ENCODE measurements around the gene NFASC.

NFASC gene

DNA sequence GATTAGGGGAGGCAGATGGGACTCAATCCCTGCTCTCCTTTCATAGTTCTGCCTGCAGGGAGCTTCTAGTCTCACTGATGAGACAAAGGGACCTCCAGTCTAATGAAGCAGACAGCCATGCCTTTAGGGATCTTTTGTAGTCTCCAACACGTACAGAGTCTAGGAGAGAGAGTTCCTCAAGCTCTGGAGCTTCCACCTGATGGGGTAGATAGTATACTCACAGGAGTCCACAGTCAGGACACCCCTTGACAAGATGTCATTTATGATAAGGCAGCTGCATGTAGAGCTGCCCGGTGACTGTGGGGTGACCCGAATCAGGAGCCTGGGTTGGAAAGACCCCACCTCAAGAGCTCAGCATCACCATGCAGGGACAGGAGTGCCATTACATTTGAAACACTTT, 117.0 kb downstream of the NFASC start:
- no peak for FAIRE-seq

DNA sequence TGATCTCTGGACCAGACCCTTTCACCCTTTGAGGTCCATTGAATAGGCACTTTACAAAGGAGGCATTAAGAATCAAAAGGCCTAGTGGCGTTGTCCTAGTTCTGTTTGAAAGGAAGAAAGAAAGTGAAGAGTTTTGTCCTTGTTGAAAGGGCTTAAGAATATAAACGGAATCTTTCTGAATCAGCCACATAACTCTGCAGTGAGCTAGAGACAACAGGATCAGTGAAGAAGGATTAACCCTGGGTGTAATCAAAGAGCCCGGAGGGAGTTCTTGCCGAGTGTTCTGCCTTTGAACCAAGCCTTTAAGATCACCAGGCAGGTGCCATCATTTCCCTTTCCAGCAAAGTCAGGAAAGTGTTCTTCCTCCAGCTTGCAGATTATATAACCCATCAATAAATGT, 117.5 kb downstream of the NFASC start:
- no peak for FAIRE-seq

DNA sequence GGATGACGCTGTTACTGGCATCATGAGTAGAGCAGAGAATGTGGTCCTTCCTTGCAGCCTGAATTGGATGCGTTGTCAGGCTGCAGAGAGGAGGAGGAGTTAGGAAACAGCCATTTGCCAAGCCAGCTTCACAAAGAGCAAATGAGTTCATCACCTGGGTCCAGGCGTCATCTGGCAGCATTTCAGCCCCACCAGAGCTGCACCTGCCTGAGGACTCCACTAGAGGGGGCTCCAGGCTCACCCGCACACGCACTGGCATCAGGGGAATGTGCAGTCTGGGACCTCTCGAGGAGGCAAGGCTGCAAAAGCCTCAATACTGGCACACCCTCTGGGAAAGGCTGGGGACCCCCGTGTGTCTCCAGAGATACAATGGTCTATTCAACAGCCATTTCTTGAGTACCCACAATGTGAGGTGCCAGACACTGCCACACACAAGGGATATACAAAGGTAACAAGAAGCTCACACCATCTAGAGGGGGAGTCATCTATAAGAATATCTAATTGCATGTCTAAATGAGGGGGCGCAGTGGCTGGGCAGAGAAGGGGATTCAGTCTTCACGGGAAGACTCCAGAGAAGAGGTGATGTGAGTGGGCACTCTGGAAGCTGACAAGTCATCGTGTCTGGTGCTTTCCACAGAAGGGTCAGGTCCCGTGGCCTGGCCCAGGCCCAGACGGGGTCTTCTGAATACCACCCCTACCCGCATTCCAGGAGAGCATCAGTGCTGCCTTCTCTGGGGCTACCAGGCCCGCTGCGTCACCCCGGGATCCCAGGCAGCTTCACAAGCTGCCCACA, 118.8 kb downstream of the NFASC start:
- no peak for FAIRE-seq

DNA sequence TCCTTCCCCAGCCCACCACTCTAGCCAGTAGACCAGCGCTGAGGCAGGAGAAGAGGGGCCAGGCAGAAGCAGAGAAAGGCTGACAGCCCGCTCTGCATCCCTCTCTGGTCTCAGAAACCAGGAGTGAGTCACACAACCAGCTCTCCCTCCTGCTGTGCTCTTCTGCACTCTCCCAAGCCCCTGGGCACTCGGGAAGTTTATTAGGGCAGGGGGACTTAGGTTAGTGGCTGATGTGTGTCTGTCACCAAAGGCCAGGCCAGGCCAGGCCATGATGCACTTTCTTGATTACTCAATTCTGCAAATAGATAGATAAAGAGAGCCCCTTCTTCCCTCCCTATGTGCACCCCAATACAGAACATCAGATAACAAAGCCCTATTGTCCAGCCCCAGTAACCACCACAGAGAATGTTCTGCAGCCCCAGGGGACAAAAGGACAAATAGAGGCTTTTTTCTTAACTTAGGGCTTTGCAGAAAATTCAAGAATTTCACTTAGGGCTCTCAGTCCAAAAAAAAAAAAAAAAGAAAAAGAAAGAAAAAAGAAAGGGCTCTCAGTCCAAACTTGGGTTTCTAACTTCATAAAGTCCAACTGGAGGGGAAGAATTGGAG, 119.5 kb downstream of the NFASC start:
- no peak for FAIRE-seq

DNA sequence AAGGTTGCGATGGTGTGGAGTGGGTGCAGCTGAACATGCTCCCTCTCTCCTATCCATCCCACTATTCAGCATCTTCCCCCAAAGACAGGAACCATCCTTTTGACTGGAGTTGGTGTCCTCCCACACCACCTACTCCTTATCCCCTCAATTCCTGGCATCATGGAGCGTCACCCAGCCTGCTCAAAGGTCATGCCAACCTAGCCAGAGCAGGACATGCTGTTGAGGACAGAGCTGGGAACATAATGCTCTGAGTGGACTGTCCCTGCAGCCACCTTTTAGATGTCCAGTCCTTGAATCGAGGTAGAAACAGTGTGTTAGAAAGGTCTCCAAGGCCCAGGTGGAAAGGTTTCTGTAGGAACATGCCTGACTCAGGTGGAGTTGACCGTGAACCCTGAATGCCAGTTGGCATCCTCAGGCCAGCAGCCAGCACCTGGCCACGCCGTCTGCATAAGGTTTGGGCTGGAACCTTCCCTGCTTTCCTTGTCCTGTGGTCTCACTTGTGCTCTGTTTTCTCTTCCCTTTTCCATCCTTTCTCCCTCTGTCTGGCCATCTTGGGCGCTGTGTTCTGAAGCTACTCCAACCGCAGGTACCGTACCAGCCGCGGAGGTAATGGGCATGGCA, 120.2 kb downstream of the NFASC start:
- FAIRE-seq: no peak

DNA sequence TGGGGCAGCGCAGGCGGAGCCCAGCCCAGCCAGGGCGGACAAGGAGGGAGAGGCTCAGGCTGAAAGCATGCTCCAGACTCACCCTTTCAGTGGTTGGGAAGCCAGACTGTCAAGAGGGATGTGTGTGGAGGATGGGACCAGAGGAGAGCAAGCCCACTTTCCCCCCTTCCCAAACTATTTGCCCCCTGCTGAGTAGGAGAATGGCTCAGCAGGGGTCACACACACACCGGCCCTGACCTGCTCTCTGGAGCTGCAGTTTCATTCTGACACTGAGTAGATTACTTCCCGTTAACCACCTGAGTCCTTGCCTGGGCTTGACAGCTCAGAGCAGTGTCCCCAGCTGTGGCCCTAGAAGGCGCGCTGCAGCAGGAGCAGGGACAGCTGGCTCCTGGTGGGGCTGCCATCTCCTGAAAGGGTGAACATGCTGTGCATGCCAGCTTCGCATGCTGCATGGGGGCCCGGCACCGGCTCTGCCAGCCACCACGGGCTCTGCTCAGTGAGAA, 120.7 kb downstream of the NFASC start:
- FAIRE-seq: no peak

DNA sequence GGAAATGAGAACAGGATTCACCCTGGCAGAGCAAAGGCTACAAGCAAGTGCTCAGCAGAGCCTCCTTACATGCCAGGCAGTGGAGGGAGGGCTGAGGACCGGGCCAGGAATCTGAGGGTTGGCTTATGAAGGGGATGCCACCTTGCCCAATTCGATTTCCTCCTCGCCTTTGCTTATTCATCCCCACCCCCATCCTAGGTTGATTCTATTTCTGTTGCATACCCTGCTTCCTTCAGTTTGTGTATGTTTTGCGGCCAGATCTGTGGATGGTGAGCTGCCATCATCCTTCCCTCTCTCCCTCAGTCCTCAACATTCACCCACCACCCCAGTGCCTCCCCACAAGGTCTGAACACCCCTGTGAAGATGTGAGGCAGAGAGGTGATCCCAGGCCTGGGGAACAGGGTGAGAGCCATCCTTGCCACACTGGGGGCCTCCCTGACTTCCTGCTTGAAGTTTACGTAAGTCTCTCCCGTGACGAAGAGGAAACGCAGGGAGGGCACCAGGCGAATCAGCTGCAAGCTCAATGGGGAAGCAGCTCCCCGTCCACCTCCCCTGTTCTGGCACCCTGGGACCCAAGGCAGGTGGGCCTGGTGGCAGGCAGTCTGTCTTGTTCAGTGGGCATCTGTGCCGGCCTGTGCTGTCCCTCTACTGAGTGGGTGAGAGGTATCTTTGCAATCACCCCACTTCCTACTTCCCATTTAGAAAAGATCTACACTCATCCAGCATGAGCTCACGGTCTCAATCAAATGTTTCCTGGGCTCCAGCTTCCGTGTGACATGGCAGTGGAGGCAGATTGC, 121.7 kb downstream of the NFASC start:
- no peak for FAIRE-seq

DNA sequence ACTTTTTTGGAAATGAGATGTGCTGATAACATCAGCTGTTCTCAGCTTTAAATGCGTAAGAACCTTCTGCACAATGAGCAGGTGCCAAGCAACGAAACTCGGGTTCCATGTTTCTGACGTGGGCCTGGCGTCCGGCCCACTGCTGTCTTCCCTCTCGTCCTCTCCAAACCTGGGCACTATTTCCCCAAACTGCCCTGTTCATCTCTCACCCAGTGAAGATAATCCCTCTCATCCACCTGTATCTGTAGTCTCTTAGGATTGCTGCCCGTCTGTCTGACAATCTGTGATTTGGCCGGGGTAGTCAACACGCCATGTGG, 122.3 kb downstream of the NFASC start:
- FAIRE-seq: no peak

DNA sequence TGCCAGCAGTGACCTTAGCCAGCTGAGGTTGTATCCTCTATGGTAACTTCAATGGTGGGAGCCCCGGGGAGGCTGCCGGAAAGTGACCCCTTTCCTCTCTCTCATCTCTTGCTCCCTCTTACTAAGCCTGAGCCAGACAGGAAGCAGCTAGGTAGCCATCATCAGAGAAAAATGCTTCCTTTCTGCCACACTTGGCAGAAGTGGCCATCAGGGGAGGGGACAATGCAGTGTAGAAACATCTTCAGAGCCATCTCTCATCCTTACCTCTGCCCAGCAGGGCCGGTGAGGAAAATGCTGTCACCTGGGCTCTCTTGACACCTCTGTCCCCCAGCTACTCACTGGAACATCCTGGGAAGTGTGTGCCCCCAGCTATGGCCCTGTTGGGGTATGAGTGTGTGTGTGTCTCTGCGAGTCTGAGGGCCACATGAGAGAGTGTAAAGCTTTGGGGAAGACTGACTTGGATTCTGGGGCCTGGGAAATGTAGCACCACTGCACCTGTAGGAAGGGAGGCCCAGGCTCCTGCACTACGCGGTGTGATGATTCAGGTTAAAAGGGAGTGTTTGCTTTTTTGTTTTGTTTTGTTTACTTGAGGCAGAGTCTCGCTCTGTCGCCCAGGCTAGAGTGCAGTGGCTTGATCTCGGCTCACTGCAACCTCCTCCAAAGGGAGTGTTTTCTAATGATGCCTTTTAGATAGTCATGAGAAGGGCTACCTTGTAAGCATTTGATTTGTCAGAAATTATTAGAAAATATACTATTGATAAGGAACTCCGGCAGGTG, 123.6 kb downstream of the NFASC start:
- no peak for FAIRE-seq

DNA sequence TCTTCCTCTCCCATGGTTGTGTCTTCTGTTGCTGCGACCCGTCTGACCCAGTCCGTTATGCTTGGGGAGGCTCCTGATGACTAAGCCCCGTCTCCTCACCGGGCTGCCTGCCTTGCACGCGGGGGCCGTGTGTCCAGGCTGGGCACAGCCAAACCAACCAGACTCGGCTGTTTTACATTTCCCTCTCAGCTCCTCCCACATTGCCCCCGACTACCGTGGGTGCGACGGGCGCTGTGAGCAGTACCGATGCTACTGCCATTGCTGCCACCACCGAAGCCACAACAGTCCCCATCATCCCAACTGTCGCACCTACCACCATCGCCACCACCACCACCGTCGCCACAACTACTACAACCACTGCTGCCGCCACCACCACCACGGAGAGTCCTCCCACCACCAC, 126.3 kb downstream of the NFASC start:
- no peak for FAIRE-seq

DNA sequence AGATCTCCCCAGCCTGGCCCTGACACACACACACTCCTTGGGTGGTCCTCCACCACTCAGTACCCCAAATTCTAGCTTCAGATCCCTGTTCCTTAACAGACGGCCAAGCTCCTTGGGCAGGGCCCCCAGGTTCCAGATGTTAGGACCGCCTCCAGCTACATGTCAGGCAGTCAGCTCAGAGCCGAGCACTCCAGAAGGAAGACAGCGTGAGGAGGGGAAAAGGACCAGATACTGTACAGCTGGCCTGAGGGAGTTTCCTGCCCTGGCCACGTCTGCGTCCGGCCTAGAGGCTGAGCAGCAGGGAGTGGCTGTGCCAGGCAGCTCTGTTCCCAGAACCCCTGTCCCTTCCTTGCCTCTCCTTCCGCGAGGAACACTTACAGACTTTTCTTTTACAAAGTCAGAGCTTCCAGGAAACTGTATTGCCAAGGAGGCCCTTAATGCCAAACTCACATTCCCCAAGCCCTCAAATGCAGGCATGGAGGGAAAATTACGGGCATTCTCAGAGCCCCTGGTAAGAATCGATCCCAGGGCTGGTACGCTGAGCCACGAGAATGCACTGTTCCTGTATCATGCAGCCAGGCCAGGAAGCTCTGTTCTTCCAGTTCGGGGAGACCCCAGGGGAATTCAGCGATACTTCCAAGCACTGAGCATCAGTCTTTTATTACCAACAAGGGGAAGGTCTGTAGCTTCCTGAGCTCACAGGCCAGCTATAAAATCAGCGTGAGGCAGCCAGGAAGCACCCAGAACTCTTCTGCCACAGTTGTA, 127.1 kb downstream of the NFASC start:
- FAIRE-seq: no peak

DNA sequence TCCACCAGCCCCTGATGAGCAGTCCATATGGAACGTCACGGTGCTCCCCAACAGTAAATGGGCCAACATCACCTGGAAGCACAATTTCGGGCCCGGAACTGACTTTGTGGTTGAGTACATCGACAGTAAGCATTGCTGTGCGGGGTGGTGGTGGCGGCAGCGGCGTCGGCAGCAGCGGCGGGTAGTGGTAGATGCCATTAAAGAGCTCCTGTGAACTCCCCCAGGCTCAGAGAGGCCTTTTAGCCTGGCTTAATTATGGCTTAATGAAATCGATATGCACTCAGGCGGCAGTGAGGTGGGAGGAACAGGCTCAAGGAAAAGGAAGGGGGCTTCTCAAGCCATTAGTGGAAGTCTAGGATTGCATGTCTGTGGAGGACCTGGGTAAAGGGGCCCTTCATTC, 130.5 kb downstream of the NFASC start:
- no peak for FAIRE-seq

DNA sequence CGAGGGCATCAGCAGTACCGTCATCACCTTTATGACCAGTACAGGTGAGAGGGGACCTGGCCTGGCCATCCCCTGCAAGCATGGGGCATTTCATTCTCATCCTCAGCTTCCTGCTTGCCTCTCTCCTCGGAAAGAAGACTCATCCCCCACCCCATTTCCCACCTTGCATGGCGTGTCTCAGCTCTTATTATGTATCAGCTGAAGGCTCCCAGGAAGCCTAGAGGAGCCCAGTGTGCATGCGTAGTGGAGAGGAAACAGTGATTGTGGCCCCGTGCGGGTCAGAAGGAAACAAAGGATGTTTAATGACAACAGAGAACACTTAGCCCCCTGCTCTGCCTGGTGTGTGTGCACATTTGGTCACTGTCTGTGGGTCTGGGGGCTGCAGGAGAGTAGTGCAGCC, 132.0 kb downstream of the NFASC start:
- no peak for FAIRE-seq

DNA sequence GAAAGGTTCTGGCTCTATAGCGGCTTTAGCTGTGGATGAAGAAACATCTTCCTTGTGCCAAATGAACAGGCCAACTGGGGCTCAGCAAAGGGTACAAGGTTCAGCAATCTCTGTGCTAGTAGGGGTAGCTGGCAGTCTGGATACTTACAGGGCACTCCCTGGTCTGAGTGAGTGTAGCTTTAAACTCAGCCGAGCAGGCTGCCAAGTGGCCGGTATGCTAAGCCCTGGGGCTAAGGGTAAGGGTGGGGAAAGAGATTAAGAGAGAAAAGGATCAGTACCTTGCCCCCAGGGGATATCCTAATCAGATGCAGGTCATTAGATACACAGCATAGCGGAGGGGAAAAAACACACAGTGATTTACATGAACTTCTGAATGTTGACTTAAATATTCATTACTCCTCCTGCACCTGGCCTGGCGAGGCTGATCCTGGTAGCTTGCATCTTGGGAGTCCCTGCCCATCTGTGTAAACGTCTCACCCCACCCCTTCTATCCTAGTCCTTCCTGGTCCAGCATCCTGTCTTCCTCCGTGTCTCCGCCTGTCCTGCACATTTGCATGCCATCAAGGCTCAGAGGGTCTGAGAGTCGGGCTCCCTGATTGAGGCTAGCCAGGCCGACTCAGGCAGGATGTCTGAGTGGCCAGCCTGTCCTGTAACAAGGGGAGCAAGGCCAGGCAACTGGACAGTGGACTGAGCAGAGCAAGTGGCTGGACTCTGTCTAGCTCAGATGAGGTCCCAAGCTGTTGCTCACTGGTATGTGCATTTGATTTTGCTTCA, 132.9 kb downstream of the NFASC start:
- no peak for FAIRE-seq

DNA sequence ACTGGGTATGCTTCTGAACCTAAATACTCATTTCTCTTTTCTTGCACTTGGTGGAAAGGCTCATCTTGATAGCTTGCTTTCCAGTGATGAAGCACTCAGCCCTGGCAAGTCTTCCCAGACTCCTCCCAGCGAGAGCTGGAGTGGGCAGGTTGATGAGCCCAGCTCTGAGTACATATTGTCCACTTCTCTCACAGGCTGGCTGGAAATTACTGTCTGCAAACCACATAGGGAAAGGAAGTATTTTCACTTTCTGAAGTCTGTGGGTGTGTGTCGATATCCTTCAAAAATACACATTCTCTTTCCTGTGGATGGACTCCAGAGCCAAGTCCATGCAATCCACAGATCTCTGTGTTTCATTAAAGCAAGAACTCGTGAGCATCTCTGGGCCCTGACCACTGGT, 133.7 kb downstream of the NFASC start:
- FAIRE-seq: no peak

DNA sequence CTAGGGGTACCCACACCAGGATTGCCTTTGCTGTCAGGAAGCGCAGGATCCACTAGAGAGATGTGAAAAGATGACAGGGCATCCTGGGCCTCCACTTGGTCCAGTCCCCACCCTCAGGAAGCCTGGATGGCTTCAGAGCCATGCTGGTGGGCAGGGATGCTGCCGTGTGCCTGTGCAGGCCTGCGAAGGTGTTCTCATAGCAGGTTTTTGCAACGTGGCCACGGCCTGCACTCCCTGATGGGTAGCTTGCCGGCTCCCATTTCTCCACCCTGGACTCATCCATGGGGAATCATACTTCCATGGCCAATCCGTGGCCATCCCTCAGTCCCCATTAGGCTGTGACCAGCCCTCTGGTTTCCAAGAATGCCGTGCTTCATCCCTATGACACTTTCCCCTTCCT, 138.2 kb downstream of the NFASC start:
- FAIRE-seq: no peak

DNA sequence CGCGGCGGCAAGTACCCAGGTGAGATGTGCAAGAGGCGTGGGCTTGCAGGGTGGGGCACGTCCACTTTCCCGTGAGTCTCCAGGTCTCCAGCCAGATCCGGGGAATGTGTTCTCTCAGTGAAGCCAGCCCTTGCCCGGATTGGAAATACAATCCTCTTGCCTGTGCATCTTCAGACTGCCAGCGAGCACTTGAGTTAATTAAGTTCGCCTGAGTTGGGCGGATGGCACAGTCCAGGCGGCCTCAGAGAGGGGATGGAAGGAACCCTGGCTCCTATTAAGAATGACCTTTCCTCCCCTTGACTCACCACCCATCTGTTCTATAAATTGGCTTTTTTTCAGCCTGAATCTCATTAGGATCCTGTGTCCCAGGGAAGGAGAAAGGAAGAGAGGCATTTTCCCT, 139.0 kb downstream of the NFASC start:
- no peak for FAIRE-seq

DNA sequence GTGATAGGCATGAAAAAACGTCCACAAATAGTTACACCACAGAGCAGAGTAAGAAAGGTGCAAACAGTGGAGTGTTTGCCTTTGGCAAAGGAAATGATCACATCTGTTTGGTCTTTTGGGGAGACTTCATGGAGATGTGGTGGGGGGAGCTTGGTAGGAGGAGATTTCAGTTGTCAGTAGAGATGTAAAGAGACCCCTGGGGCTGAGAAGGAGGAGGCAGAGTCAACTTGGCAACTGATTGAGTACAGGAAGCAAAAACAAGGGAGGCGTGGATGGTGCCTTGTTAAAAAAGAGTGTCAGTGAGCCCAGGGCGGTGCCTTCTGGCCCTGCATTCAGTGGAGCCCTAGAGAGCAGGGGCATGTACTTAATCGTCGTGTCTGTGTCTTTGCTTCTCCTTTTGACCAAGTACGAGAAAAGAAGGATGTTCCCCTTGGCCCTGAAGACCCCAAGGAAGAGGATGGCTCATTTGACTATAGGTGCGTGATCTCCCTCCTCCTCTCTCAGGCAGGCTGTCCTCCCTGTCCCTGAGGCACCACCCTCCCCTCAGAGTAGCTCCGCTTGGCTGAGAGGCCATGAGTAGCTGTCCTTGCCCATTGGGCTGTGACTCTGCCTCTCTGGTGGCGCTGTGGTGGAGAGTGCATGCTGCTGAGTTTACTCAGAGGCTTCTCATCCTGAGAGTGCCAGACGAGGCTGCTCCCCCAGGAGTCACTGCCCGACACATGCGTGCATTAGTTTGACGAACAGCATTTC, 141.9 kb downstream of the NFASC start:
- FAIRE-seq: no peak

DNA sequence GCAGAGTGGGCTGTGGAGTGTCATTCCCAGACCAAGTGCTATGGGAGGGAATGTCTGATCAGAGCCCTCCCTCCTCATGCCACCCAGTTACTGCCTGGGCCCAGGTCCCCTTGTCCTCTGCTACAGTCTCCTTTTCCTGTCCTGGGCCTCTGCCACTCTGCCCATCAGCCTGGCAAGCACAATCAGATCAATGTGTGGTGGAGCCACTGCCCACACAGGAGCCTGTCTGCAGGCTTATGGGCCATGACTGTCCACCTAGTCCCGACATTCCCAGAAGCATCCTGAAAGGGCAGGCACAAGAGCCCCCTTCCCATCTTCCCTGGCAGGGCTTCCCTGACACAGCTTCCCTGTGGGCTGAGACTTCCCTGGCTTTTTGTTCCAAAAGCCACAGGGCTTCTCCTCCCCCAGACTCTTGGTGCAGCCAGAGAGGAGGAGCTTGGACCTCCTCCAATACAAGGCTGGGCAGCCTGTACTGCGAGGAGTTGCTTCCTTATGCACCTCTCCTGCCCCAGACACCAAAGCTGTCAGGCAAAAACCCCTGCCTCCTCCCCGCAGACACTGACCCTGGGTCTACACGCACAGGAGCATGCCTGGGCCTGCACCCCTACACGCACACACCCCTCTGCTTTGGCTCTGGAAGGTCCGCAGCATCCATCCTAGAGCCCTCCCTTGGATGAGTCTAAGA, 143.2 kb downstream of the NFASC start:
- no peak for FAIRE-seq

DNA sequence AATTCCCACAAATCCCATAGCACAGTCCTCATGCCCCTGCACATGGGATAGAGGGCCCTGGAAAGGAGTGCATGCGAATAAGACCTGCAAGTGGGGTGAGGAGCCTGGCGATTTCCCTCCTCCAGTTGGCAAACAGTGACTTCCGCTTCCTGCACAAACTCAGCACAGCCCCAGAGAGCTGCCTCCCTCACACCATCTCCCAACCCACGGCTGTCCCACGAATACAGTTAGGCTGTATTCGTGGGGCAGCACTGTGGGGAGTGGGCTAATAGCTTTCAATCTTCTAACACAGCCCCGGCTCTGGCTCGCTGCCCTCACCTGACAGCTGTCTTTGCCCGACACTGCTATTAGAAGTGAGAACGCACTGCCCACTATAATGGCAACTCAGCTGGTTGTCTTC, 144.1 kb downstream of the NFASC start:
- no peak for FAIRE-seq

All from A204.1 (cell line).